GM19025 (cell line): ENCODE measurements around the gene POU3F1.

ENCODE experiments used
- ATAC-seq: cut with Tn5 transposase; IDR thresholded peaks from one replicate; pipeline ENCODE4 v1.9.1; 2021; ENCODE audit warnings: mild to moderate bottlenecking, low read depth, moderate library complexity; ENCODE audit not compliant: unreplicated experiment

POU3F1 gene

DNA sequence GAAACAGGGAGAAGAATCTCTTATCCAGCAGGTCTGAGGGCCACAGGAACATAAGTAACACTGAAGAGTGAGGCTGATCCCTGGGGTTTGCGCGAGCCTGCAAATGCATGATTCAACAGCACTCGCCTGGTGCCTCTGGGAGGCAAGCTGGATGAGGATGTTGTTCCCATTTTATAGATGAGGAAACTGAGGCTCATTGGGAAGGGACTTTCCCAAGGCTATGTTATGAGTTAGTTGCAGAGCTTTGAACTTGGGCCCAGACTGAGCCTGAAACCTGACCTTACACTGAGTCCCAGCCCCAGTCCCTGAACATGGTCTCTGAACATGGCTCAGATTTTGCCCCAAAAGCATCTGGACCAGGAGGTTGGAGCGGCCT lies 27.7 kb upstream of the POU3F1 start:
- ATAC-seq = no peak

DNA sequence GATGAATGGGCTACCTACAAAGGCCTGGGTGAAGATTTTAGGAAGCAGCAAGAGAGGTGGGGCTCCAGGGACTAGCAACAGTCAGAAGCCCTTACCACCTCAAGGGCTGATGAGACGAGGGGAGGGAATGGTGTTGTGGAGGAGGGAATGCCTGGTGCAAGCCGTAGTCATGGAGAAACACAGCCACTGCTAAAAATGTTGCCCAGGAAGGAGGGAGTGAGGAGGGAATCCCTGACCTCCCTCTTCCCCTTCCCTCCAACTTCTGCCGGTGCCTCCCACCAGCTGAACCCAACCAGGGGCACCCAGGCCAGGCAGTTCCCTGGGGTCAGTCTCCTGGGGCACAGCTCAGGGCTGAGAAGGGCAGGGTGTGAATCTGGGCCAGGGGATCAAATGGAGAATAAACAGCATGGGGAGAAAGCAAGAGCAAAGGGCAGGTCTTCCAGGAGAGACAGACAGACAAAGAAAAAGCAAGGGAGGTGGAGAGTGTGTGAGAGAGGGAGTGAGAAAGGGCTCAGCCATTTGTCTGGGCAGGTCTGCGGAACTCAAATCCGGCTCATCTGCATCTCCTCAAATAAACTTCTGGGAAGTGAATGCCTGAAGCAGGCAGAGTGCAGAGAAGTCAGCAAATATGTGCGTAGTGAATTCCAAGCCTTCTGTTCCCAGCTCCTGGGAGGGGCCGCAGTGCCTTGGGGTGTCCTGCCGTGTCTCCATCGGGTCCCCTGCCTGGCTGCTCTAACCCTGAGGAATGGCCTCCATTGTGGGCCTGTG lies 27.1 kb upstream of the POU3F1 start:
- ATAC-seq = no peak

DNA sequence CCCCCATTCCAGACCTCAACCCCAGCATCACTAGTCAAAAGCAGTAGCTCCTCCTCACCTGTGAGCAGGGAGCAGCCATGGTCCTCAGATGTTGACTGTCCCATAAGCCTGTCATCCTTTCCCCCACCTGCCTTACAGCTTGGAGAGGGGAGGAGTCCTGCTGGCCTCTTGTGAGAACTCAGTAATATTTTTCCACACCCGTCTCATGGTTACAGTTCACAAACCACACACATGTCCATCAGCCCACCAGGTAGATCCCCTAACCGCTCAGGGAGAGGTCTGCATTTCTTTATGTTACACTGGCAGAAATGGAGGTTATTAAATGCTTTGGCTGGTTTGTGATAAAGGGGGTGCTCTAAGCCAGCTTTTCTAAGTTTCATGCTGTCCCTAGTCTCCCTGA lies 26.3 kb upstream of the POU3F1 start:
- ATAC-seq = no peak

DNA sequence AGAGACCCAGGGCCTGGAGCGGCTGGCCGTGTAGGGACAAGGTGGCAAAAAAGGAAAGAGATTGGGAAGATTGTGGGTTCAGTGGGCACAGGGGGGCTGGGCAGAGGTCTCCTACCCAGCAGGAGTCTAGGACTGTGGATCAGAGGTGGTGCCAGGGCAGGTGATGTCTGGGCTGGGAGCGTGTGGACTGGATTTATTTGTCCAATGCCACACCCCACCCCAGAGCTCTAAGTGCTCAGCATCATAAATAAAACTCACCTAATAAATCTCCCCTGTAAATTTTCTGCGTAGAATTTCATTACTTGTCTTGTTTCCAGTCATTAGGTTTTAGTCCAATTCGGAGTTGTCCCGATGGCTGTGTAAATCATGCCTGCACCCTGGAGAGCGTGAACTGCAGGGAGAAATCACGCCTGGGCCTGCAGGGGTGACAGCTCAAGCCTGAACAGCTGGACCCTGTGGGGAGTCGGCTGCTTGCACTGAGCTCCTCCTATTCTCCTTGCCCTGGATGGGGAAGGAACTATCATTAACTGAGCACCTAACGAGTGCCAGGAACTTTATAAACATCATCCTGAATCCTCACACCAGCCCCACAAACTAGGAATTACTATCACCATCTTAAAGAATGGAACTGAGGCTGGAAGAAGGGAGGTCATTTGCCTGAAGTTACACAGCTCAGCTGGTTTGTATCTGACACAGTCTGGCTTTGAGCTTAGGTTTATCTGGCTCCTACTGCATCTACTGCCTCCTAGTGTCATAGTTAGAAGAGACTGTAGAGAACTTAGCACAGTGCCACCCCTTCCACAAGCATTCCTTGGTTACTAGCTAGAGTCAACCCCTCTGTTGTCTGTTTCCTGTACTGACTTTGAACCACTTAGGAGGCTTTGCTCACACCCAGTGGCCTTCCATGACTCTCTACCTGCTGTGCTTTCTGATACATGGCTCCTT lies 25.0 kb upstream of the POU3F1 start:
- ATAC-seq = no peak

DNA sequence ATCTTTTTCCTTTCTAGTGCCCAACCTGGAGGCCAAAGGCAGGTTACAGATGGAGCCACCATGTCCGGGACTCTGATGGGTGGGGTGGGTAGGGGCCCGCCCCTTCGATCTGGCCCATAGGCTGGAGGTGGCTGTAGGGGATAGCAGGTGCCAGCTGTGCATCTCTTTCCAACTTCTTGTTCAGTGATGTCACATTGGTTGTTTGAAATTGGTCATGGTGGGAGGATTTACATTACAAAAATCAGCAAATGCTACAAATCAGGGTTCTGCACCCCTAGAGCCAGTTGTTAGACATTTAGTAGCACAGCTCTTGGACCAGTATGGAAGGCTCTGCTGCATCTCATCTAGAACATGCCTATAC lies 22.4 kb upstream of the POU3F1 start:
- ATAC-seq = no peak

DNA sequence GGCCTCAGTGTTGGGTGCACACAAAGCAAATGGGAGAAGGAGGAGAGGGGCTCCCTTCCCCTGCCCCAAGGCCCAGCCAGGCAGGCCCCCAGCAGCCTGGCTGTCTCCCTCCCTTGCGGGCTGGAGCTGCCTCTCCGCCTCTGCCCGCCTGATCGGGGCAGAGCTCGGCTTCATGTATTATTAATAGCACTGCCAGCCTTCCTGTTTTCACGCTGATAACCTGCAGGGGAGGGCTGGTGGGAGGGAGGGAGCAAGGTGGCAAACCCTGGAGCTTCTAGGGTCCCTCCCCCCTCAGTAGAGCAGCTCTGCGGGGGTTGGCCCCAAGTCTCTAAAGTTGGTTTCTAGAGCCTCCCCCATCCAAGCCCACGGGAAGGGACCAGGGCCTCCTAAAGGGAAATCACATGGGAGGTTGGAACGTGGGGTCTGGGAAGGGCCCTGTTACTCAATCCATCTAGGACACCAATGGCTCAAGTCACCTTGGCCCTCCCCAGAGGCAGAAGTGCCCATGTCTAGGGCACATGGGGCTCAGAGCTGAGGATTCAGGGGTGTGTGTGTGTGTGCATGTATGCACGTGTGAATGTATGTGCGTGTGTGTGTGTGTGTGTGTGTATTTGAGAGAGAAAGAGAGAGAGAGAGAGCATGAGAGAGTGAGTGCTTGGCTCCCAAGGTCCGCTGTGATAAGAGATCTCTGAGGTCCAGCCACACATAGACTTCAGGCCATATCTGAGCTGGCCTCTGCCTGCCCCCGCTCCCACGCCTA lies 21.8 kb upstream of the POU3F1 start:
- ATAC-seq = no peak

DNA sequence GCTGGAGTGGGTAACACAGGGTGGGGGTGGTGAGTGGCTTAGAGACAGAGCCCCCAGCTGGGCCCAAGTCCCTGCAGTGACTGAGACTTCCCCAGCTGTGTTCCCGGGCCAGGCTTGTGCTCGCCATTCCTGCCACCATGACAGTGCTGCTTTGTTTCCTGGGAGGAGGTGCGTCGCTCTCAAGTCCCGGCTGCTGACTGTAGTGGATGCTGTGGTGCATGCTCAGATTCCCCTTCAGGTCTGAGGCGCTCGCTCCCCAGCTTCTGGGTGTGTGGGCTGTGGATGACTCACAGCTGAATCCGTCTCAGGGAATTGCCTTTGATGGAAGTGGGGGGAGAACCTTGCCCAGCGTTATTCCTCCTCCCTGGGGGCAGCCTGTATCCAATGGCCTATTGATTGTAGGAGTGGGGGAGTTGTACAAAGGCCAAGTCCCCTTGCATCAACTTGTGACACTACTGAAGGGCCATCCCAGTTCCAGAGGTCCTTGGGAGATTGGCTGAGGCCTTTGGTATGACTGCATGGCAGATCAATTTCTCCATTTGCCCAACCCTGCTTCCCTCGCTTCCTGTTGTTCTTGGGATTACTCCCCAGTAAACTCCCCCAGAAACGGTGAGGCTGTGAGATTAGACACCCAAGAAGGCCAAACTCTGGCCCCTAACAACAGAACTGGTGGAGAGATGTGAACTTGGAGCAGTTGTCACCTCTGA lies 17.8 kb upstream of the POU3F1 start:
- ATAC-seq = no peak

DNA sequence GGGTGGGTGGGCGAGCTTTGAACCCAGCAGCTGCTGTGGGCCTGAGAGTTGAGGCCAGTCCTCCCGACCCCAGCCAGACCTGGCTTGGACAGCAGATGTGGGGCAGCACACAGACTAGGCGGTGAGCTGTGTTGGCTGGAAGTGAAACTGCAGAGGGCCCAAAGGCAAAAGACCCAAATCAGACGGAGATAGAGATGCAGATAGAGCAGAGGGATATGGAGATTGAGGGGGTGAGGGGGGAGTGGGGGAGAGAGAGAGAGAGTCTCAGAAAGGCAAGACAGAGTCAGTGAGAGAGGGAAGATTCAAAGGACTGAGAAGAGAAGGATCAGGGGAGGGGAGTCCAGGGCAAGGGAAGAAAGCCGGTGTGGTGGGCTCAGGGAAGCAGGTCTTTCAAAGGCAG lies 17.0 kb upstream of the POU3F1 start:
- no peak for ATAC-seq

DNA sequence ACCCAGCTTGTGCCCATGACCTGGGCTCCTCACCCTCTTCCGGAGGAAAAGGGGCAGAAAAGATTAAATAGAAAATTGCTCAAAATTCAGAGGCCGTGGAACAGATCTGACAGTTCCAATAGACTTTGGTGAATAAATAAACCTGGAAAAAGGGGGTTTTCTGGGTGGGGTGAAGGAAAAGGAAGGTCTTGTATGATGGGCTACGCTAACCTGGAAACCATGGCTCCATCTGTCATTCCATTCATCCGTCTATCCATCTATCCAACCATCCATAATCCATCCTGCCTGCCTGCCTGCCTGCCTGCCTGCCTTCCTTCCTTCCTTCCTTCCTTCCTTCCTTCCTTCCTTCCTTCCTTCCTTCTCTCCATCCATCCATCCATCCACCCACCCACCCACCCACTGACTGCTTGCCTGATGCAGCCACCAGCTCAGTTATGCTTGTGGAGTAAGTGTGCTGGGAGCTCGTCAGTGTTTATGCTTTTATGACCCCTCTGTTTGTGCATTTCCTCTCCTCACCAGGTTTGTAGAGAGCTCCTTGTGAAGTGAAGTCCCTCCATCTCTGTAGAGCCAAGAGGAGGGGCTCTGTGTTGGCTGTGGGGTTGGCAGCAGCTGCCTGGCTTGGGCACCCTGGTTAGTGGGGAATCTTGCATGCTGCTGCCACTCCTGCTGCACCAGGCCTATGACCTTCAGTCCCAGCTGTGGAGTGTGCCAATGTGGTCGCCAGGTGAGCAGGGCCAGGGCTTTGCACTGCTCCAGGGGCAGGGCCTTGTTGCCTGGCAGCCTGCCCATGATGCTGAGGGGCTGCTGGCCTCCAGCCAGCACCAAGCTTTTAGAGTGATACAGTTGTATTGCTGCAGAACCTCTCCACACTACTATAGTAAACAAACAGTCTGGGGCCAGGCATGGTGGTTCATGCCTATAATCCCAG lies 16.0 kb upstream of the POU3F1 start:
- ATAC-seq = no peak

DNA sequence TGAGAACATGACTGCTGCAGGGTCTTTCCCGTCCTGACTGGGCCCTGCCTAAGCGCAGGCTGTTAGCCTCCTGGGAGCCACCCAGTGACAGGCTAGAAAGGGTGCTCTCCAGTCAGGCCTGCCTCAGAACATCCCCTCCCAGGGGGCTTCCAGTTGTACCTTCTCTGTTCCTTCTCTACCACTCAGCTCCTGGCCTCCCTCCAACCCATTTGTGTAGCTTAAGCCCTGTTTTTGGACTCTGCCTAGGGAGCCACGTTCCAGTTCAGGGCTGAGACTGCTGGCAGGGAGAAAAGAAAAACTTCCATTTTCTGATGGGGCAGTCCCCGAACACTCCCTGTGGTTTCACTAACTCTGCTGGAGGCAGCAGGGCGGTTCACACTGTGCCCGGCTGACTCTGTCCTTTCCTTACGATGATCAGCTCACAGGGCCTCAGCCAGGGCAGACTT lies 15.3 kb upstream of the POU3F1 start:
- peak; percentile 63 for ATAC-seq

DNA sequence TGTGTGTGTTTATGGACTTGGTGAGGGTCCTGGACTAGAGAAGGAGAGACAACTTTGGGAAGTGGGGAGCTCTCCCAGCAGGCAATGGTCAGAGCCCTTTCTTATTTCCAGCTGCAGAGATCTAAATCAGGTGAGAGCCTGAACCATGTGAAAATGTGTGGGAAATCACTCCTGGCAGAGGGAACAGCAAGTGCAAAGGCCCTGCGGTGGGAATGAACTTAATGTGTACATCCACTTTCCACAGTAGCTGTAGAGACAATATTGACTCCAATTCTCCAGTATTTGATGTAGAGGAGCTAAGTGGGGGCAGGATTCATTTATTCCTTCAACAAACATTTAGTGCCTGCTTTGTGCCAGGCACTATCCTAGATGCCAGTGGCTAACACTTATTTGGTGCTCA lies 14.7 kb upstream of the POU3F1 start:
- no peak for ATAC-seq

DNA sequence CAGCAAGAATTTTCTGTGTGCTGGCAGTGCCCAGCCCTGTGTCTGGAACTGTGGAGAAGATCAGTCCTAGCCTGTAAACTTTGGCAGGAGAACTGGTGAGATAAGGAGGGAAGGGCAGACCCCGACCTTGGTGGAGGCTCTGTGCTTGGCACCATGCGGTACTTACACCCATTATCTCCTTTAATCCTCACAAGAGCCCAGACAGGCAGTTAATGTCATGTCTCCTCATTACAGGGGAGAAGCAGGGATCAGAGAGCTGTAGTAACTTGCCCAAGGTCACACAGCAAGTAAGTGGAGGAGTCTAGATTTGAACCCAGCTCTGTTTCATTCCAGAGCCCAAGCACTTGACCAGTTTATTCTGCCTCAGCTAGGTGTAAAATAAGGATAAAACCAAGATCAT lies 13.9 kb upstream of the POU3F1 start:
- no peak for ATAC-seq

DNA sequence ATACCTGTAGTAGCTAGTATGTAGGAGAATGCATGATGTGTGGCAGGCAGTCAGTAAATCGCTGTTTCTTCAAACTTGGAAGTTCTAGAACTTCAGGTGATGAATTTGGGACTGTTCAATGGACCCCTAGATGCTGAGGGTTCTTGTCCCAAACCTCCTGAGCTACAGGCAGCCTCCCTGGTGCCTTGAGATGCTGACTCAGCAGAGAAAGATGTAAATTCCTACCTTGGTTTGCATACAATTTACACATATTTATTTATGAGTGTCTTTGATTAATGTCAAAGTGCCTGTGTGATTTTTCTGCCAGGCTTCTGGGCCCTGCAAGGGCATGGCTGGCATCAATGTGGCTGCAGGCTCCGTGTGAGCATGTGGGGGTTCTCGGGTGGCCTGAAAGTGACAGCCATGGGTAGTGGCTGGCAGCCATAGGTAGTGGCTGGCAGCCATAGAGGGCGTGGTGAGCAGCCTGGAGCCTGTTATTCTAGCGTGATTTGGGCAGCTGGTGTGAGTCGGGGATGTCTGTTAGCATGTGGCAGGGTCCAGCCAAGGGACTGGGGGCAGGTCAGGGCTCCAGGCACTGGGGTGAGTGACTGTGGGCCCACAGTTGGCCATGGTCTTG lies 13.2 kb upstream of the POU3F1 start:
- ATAC-seq = no peak

DNA sequence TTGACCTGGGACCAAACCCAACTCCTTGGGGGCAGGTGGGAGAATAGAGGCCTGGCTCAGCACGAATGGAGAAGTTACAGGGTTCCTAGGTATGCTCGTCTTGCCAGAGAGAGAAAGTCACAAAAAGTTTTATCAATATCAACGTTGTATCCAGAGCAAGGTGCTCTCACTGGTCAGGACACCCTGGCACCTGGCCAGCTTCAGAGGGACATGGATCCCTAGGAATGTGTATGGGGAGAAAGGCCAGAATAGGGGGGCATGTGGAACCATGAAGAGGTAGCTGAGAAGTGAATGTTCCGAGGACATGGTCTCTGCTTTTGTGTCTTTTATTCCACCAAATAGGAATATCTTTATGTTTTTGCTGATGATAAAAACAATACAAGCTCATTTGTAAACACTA lies 9.4 kb upstream of the POU3F1 start:
- no peak for ATAC-seq

DNA sequence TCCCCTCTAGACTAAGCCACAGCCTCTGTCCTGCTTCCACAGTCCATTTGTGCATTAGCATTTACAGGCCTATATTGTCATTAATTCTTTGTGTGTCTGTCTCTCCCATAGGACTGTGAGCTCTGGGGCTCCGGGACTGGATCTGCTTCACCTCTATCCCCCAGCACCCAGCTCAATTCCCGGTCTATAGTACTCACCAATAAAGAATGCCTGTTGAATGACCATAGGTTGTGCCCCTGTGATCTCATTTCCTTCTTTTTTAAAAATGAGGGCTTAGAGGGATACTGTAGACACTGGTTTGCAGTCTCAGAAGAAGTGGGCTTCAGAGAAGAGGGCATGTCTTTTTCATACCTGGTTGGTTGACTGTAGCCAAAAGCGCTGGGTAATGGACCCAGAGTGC lies 8.8 kb upstream of the POU3F1 start:
- no peak for ATAC-seq

DNA sequence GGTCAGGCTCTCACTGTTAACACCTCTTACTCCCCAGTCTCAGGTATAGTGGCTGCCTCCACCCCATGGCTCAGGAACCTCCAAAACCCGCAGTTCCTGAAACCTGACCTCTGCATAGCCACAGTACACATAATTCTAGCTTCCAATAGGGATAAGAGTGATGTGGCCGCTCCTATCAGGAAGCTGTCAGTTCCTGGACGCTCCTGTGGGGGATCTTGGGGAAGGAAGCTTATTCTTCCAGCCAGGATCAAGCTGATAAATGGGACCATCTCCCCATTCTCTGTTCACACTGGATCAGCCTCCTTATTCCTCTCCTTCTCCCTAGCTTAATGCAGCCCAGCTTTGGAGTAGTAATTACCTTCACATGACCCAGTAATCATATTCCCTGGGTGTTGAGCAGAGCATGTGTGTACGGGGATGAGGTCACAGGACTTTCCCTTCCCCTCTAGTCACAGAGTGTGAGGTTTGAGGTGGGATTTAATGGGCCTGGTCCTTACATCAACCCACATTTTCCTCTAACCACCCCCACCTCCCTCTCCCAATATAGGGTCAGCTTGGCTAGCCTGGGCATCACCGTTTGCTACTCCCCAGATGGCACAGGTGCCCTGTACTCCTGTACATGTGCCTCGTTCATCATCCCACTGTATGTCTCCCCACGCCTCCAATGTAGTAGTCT lies 7.0 kb upstream of the POU3F1 start:
- no peak for ATAC-seq

DNA sequence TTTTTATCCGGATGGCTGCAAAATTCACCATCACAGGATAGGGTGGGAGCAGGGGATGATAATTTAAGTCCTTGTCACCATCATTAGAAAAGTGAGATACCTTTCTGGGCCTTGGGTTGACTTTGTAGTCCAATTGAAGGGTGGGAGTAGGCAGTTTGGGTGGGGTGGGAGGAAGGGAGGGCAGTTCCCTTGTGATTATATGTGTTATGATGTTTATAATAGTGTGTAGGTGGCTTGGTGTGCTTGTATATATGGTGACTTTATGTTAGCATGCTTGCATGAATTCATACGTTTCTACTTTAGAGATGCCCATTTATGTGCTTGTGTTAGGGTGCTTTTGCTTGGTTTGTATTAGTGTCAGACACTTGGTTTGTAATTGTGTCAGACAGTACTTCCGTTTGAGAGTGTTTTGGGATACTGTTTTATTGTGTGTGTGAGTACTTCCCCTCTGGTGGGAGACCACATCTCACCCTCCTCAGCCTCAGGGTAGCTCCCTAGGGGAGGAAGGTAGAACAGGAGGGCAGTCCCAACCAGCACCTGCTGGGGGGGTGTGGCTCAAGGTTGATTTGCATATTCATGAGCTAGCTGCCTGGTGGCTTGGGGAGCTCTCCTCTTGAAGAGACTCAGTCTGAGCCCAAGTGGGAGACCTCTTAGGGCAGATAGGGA lies 6.3 kb upstream of the POU3F1 start:
- ATAC-seq = peak; percentile 82

DNA sequence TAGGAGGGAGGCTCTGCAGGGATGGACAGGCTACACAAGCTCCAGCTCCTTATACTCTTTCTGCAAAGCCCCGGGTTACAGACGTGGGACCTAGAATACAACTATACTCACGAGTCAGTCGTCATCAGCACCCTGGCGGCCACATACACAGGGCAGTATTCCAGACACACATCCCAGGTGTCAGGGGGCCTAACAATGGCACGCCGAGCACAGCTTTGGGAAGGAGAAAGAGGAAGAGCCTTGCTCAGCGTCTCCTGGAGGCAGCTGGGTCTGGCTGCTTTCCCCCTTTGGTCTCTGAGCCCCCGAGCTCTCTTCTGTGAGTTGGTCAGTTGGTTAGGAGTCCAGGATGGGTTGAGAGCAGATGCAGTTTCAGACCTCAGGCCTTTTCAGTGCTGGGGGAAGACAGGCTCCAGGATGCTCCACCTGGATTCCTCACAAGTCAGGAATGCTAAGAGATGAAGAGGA lies 4.5 kb upstream of the POU3F1 start:
- no peak for ATAC-seq
